RPMI8226 (cell line): Measurements from ENCODE around the gene BAX.
"Not testable (repeated sequence)": the region's sequence is repeated elsewhere in the genome, so short reads cannot be mapped to it uniquely, and the experiment has no call there.

Experiments used
- DNase-seq: peaks from one replicate; pipeline ENCODE4 v3.0.0-alpha.2; 2015

Gene BAX

DNA sequence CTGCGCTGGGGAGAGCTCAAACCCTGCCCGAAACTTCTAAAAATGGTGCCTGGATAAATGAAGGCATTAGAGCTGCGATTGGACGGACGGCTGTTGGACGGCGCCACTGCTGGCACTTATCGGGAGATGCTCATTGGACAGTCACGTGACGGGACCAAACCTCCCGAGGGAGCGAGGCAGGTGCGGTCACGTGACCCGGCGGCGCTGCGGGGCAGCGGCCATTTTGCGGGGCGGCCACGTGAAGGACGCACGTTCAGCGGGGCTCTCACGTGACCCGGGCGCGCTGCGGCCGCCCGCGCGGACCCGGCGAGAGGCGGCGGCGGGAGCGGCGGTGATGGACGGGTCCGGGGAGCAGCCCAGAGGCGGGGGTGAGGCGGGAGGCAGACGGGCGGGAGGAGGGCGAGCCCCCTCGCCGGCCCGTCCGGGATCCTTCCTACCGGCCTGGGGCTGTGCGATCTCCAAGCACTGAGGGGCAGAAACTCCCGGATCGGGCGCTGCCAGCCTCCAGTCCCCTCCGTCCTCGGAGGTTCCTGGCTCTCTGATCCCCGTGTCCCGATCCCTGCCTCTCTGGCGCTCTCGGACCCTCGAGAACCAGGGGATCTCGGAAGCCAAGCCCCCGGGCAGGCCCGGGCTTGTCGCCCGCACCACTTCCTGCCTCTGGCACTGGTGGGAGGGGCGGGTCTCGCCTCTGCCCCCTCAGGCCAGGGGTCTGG lies at the start of gene BAX:
Gene BAX (plus strand): TSS at position 281 of the 713 bp plus-strand sequence. CDS start 54 bp downstream, at position 335.
- peak; percentile 95 for DNase-seq

DNA sequence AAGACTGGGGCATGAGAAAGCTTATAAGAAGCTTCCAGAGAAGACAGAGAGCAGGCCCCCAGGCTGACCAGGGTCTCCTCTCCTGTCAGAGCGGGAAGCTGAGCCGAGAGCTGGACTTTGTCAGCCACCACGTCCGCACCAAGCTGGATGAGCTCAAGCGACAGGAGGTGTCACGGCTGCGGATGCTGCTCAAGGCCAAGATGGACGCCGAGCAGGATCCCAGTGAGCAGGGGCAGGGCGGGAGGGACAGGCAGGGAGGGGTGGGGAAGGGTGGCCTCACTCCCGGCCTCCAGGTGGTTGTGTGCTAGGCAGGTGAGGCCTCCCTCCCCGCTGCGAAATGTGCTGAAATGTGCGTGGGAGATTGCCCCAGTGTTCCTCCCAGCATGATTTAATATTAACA lies 49.0 kb upstream of the BAX start:
- no peak for DNase-seq

DNA sequence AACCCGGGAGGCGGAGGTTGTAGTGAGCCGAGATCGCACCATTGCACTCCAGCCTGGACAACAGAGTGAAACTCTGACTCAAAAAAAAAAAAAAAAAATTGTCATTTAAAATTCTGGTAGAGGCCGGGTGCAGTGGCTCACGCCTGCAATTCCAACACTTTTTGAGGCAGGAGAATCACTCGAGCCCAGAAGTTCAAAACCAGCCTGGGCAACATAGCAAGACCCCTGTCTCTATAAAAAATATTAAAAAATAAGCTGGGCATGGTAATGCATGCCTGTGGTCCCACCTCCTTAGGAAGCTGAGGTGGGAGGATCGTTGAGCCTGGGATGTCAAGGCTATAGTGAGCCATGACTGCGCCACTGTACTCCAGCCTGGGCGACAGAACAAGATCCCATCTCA lies 48.4 kb upstream of the BAX start:
- DNase-seq, result no peak

DNA sequence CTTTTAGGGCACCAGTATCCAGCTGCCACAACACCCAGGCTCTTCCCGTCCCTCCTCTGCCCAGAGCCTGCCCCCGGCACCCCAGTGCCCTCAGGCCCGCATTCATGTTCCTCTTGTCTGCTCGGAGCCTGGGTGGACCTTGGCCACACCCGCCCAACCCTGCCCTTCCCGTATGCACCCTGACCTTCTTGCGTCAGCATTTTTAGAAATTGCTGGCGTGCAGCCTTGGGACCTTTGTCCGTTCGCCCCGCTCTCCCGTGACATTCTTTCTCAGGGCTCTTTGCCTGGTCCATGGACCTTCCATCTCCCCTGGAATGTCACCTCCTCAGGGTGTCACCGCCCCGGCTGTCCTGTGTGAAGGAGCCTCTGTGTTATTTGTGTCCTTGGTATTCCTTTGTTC lies 47.0 kb upstream of the BAX start:
- DNase-seq, result no peak

DNA sequence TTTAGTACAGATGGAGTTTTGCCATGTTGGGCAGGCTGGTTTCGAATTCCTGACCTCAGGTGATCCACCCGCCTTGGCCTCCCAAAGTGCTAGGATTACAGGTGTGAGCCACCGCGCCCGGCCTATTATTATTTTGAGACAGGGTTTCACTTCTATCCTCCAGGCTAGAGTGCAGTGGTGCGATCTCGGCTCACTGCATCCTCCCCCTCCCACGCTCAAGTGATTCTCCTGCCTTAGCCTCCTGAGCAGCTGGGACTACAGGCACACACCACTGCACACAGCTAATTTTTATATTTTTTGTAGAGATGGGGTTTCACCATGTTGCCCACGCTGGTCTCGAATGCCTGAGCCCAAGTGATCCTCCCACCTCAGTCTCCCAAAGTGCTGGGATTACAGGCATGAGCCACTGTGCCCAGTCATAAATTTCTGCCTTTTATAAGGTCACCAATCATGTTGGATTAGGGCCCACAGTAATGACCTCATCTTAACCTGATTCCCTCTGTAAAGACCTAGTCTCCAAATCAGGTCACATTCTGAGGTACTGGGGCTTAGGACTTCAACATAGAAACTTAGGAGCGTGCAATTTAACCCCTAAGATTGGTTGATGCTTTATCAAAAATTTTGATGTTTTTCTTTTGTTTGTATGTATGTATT lies 45.1 kb upstream of the BAX start:
- DNase-seq, result not testable (repeated sequence)

DNA sequence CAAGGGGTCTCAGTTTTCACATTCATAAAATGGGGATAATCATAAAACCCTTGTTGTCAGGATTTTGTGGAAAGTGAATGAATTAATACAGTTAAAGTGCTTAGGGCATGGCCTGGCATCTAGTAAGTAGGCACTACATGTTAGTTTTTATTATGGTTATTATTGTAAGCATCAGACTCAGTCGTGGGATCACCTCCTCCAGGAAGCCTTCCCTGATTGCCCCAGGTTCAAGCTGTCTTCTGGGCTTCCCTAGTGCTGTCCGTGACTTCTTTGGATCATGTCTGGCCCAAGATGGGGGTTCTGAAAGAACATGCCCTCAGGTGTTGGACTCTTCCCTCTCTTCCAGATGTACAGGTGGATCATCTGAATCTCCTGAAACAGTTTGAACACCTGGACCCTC lies 43.9 kb upstream of the BAX start:
- no peak for DNase-seq

DNA sequence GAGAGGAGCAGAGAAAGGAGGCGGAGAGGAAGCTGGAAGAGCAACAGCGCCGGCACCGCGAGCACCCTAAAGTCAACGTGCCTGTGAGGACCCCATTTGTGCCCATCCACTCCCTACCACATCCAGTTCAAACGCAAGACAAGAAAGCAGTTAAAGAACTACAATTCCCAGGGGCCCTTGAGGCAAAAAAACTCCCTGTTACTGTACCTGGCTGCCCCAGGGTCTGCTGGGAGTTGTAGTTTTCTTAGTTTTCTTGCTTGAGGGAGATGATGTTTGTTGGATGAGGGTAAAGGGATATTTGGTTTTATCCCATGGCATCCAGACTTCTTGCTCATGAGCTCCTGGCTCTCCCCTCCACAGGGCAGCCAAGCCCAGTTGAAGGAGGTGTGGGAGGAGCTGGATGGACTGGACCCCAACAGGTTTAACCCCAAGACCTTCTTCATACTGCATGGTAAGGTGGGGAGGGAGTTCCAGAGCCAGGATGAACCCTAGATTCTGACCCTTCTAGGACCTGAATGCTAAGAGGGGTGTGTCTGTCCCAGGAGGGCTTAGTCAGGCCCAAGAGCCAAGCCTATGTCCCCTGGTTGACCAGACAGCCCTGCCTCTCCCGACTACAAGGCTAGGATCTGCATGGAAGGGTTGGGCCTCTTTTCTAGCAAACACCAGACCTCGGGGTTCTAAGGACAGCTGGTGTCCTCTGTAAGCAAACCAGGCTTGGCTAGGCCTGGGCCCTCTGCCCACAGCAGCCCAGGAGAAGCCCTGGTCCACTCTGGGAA lies 41.4 kb upstream of the BAX start:
- peak; percentile 8 for DNase-seq

DNA sequence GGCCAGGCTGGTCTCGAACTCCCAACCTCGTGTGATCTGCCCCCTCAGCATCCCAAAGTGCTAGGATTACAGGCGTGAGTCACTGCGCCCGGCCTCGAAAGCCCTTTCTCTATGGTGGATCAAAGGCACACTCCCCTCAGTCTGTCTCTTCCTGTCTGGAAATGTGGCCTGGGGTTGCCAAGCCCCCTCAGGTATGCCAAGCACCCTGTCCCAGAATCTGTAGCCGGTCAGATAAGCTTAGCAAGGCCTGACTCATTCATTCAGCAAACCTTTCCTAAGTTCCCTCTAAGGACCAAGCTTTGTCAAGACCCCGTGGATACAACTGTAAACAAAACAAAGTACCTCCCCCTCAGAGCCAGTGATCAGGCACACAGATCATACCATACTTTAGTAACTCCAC lies 40.5 kb upstream of the BAX start:
- no peak for DNase-seq

DNA sequence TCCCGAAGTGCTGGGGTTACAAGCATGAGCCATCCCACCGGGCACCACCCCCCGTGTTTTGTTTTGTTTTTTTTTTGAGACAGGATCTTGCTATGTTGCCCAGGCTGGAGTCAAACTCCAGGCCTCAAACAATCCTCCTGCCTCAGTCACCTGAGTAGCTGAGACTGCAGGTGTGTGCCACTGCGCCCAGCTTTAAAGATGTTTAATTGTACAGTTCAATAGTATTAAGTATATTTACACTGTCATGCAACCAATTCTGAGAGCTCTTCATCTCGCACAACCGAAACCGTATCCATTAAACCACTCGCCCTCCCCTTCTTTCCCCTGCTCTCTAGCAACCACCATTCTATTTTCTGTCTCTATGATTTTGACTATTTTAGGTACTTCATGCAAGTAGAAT lies 38.9 kb upstream of the BAX start:
- DNase-seq, result no peak

DNA sequence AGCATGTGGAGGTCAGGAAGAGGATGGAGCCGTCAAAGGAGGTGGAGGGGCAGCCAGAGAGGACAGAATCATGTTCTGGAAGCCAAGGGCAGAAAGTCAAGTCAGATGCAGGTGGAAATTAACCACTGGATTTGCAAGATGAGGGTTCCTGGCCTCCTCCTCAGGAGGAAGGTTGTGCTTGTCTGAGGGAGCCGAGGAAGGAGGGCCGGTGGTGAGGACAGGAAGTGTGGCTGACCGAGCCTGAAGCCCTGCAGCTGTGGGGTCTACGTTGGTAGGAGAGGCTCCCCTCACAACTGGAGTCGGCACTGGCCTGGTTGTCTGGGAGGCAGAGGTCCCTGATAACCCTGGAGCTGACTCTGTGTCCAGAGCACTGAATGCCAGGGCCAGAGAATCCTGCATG lies 36.6 kb upstream of the BAX start:
- DNase-seq, result no peak

DNA sequence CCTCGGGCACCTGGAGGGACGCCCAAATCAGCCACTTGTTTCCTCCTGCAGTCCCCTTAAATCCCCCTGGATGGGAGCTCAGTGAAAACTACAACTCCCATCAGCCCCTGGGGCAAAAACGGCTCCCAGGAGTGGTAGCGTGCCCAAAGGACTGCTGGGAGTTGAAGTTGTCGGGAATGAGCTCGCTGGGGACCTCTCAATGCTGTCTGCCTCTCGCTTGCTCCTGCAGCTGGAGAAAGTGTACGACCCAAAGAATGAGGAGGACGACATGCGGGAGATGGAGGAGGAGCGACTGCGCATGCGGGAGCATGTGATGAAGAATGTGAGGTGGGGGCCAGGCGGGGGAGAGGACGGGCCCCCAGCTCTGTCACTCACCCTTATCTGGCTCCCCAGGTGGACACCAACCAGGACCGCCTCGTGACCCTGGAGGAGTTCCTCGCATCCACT lies 35.9 kb upstream of the BAX start:
- DNase-seq, result no peak

DNA sequence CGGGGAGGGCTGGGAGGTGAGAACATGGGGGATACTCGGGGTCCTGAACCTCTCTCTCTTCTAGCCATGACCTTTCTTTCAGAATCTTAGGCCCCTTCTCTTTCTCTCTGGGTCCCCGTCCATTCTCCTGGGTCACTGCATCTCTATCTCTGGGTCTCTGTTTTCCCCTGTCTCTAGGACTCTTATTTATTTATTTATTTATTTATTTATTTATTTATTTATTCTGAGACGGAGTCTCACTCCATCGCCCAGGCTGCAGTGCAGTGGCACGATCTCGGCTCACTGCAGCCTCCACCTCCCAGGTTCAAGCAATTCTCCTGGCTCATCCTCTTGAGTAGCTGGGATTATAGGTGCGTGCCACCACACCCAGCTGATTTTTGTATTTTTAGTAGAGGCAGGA lies 35.4 kb upstream of the BAX start:
- DNase-seq, result not testable (repeated sequence)

DNA sequence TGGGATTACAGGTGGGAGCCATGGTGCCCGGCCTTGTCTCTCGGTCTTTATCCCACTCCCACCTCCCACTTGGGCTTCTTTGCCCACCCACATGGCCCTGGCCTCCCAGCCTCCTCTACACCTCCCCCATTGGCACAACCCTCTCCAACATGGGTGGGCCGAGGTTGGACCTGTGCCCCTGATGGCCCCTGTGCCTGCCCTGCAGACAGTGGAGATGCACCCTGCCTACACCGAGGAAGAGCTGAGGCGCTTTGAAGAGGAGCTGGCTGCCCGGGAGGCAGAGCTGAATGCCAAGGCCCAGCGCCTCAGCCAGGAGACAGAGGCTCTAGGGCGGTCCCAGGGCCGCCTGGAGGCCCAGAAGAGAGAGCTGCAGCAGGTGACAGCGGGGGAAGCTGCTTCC lies 33.7 kb upstream of the BAX start:
- no peak for DNase-seq

DNA sequence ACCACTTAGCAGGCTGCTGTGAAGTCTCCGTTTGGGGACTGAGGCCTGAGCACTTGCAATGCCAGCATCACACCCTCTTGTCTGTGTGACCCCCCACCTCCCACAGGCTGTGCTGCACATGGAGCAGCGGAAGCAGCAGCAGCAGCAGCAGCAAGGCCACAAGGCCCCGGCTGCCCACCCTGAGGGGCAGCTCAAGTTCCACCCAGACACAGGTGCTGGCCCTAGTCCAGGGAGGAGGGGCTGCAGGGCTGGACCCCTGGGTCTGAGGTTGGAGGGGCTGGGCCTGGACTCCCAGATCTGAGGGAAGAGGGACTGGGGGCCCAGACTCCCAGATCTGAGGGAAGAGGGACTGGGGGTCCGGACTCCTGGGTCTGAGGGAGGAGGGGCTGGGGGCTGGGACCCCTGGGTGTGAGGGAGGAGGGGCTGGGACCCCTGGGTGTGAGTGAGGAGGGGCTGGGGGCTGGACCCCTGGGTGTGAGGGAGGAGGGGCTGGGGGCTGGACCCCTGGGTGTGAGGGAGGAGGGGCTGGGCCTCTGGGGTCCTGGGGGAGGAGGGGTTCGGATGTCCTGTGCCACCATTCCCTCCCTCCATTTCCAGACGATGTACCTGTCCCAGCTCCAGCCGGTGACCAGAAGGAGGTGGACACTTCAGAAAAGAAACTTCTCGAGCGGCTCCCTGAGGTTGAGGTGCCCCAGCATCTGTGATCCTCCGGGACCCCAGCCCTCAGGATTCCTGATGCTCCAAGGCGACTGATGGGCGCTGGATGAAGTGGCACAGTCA lies 32.8 kb upstream of the BAX start:
- DNase-seq, result no peak

DNA sequence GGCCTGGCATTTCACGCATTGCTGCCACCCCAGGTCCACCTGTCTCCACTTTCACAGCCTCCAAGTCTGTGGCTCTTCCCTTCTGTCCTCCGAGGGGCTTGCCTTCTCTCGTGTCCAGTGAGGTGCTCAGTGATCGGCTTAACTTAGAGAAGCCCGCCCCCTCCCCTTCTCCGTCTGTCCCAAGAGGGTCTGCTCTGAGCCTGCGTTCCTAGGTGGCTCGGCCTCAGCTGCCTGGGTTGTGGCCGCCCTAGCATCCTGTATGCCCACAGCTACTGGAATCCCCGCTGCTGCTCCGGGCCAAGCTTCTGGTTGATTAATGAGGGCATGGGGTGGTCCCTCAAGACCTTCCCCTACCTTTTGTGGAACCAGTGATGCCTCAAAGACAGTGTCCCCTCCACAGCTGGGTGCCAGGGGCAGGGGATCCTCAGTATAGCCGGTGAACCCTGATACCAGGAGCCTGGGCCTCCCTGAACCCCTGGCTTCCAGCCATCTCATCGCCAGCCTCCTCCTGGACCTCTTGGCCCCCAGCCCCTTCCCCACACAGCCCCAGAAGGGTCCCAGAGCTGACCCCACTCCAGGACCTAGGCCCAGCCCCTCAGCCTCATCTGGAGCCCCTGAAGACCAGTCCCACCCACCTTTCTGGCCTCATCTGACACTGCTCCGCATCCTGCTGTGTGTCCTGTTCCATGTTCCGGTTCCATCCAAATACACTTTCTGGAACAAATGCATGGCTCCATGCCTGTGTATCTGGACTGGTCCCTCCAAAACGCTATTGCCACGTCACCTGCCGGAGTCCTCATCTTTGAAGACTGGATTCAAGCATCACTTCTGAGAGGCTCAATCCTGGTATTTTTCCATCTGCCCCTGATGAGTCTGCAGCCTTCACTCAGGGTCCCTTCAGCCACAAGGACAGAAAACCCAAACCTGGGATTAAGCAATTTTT lies 31.9 kb upstream of the BAX start:
- no peak for DNase-seq

DNA sequence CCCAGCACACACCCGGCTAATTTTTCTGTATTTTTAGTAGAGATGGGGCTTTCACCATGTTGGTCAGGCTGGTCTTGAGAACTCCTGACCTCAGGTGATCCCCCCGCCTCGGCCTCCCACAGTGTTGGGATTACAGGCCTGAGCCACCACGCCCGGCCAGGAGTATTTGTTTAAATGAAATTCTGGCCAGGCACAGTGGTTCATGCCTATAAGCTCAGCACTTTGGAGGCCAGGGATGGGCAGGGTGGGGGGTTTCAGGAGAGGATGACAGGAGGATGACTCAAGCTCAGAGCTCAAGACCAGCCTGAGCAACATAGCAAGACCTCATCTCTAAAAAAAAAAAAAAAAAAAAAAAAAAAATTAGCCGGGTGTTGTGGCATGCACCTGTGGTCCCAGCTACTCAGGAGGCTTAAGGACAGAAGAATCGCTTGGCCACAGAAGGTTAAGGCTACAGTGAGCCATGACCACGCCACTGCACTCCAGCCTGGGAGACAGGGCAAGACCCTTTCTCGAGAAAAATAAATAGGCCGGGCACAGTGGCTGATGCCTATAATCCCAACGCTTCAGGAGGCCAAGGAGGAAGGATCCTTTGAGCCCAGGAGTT lies 29.3 kb upstream of the BAX start:
- DNase-seq, result no peak

DNA sequence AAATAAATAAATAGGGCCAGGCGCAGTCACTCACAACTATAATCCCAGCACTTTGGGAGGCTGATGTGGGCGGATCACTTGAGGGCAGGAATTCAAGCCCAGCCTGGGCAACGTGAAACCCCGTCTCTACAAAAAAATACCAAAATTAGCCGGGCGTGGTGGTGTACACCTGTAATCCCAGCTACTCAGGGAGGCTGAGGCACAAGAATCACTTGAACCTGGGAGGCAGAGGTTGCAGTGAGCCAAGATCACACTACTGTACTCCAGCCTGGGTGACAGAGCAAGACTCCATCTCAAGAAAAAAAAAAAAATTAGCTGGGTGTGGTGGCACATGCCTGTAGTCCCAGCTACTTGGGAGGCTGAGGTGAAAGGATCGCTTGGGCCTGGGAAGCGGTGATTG lies 28.8 kb upstream of the BAX start:
- DNase-seq, result not testable (repeated sequence)

DNA sequence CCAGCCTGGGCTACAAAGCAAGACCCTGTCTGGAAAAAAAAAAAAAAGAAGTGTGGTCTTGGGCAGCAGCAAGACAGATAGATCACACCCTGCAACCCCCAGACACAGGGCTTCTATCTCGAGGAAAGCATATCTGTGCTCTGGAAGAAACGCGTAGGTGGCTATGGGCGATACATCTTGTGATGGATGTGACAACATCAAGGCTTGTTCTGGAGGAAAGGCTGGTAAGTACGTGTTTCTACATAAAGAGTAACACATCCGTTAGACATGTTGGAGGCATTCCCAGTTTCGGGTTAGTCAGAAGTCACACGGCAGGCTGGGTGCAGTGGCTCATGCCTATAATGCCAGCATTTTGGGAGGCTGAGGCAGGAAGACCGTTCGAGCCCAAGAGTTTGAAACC lies 27.8 kb upstream of the BAX start:
- peak; percentile 50 for DNase-seq

DNA sequence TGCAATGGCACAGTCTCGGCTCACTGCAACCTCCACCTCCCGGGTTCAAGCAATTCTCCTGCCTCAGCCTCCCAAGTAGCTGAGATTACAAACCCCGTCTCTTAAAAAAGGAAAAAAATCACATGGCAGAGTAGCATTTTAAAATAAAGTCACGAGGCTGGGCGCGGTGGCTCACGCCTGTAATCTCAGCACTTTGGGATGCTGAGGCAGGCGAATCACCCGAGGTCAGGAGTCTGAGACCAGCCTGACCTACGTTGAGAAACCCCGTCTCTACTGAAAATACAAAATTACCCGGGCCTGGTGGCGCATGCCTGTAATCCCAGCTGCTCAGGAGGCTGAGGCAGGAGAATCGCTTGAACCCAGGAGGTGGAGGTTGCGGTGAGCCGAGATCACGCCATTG lies 27.0 kb upstream of the BAX start:
- DNase-seq, result not testable (repeated sequence)

DNA sequence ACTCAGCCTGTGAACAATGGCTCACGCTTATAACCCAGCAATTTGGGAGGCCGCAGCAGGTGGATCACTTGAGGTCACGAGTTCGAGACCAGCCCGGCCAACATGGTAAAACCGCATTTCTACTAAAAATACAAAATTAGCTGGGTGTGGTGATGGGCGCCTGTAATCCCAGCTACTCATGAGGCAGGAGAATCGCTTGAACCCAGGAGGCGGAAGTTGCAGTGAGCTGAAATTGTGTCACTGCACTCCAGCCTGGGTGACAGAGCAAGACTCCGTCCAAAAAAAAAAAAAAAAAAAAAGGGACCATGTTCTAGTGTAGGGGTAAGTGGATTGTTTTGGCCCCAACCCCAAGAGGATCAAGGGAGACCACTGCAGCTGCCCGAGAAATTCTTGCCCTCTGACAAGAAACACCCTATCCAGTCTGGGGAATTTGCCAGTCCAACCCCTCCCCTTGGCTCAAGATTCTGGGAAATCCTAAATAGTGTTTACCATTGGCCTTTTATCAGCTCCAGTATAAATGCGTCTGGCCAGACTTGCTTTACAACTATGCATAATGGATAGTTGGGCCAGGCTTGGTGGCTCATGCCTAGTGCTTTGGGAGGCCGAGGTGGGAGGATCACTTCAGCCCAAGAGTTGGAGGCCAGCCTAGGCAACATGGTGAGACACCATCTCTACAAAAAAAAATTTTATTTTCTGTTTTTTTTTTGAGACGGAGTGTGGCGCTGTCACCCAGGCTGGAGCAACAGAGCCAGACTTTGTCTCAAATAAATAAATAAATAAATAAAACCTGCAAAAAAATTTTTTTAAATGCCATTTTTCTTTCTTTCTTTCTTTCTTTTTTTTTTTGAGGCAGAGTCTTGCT lies 26.3 kb upstream of the BAX start:
- DNase-seq, result no peak
